SH-SY5Y (cell line): Measurements from ENCODE around the gene SLC25A47.

Experiments used
- GATA2 ChIP-seq: IDR thresholded peaks from 2 replicates; pipeline ENCODE4 v1.6.1; 2011; ENCODE audit warnings: mild to moderate bottlenecking, low read depth, low read length
- GATA3 ChIP-seq: IDR thresholded peaks from 2 replicates; pipeline ENCODE4 v1.6.1; 2011; ENCODE audit warnings: low read depth, mild to moderate bottlenecking, low read length, moderate library complexity

GRCh38 chr14:100281286-100282082 lies 41.7 kb upstream of the SLC25A47 start:
- no peak for TF ChIP-seq GATA3
- TF ChIP-seq GATA2, result no peak
